ENCODE results near the gene B4GALT3.

B4GALT3 gene

DNA sequence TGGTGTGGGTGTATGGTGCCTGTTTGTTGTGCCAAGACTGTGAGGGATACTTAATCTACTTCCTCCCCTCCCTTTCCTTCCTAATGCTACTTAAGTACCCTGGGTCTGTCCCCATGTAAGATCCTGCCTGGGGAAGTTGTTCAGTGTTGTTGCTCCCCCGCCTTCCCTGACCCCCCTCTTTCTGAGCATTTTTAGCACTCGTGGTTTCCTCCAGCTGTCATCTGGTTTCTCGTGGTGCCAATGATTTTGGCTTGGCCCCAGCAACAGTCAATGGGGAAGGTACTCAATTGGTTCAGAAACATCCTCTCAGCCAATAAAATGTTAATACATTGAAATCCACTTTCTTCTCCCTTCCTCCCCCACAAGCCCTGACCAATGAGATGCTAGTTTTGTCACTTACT lies 8.0 kb upstream of the B4GALT3 start:
- no peak for FAIRE-seq

DNA sequence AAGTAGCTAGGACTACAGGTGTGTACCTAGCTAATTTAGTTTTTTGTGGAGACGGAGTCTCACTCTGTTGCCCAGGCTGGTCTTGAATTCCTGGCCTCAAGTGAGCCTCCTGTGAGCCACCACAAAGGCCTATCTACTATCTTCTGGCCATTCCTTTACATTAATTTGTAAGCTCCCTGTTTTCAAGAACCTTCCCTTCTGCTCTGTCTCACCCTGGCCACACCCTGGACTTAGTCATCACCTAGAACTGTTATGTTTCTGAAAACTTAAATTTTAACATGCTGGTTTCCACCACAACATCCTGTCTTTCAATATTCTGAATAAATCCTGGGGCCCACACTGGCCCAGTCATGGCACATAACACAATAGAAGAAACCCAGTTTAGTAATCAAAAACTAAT lies 4.9 kb upstream of the B4GALT3 start:
- FAIRE-seq: no peak

DNA sequence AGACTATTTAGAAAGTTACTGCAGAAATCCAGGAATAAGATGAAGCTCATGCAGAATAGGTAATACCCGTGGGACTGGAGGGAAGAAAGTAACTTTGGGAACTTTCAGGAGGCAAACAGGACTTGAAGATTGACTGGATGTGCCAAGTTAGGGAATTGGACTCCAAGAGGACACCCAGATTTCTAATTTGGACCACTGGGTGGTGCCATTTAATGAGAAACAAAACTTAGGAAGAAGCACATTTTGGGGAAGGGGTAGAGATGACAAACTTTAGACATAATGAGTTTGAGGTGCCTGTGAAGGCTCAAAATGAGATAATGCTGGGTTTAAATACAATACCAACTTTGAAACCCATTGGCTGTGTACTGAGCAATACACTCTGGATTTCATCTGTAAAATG lies 3.3 kb upstream of the B4GALT3 start:
- FAIRE-seq: no peak

DNA sequence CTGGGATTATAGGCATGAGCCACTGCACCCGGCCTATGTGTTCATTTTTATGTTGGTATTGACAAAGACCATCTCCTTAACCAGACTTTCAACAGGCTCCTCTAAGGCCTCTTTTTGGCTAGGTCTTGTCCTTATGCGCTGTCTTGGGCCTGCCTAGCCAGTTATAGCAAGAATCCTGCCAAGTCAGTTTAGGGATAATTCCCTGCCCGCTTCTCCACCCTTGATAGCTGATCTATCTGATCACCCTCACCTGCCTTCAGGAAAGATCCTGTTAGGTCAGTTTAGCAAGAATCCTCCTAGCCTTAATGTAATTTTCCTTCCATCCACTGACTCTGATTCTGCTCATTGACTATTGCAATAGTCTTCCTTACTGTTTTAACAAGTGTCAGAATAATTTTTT lies 2.4 kb upstream of the B4GALT3 start:
- no peak for FAIRE-seq

DNA sequence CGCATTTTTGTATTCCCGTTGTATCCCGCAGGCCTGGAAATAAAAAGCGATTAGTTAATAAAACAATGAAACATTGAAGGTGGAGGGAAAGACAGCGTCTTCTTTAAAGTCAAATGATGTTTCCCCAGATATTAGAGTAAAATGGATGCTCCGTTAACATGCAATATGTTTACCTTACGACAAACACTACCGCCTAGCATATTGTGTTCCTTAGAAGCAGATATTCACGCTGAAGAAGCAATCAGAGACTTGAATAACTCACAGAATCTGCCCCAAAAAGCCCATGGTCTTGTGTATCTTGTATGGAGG lies 583 bp upstream of the B4GALT3 start:
- no peak for FAIRE-seq

DNA sequence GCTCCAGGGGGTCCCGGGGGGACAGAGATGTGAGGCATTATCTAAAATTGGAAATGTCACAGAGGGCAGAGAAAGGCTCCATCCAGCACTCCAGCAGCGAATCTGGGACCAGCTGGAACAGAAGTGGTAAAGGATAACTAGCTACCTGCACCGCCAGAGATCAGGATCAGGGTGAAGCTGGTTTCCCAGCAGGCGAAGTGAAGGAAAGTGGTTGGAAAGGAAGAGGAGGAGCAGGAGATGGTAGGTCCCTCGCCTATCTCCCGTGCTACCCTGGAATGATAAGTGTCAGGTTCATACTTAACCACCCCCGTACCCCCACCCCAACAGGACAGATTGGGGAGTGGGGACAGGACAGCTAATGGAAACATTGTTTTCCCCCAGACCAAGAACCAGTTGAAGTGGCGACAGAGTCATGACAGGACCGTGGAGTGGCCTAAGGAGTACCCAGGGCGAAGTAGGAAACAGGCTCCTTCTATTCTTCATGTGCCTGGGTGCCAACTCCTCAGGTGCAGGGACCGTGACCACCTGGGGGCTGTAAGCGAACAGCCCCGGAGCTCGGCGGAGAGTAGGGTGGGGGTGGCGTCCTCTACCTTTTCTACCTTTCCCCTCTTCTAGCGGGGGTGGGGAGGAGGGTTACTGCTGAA lies 717 bp downstream of the B4GALT3 start:
- FAIRE-seq: no peak

DNA sequence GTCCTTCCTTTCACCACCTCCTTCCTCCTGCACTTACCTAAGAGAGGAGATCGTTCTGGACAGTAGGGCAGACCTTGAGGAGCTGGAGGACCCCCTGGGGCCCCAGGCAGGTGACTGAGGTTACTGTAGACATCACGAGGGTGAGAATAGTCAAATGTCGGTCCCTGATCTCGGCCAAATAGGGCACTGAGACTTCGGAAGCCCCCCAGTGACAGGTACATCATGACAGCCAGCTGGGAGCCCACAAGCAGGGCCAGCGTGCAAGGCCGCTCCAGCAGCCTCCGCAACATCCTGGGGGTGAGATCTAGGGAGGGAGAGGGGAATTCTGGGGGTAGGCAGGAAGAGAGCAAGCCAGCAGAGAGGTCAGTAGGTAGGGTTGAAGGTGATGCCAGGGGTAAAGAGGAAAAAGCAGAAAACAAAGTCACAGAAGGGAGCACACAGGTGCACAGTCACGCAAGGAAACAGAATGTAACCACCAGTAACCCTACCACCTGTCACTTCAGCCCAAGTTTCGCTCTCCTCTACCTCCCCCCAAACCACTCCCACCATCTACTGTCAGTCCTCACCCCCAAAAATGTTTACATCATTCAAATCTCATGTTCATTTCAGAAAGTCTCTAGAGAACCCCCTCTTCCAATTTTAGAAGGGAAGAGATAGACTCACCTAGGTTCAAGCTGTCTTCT lies 1.4 kb downstream of the B4GALT3 start:
- FAIRE-seq: no peak

DNA sequence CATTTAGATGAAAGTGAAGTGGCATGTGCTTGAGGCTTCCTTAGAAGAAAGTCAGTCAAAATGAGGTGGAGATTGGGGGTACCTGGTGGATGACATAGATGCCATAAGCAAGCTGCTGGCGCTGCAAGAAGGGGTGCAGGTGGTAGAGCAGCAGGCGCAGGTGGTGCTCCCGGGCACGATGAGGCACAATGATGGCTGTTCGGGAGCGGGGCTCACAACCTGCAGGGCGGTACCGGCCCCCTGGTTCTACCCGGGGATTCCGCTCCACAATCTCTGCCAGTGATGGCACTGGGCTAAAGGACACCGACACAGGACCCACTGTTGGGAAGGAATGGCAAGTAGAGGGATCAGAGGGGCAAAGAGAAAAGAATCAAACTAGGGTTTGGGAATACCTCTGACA lies 2.4 kb downstream of the B4GALT3 start:
- FAIRE-seq: no peak

DNA sequence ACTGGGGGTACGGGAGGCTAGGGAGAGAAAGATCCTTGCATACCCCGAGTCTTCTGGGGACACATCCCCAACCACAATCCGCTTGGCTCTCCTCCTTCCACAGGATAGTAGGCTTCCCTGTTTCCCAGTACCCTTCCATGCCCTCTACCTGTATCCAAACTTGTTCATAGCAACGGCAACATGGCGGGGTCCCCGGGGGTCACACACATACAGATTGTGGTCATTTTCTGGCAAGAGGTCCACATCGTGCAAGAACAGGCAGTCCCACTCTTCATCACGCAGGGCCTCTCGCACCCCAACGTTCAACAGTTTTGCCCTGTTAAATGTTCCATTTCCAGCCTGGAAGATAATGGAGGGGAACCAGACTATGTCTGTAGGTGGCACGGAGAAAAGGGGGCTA lies 3.6 kb downstream of the B4GALT3 start:
- FAIRE-seq: no peak

DNA sequence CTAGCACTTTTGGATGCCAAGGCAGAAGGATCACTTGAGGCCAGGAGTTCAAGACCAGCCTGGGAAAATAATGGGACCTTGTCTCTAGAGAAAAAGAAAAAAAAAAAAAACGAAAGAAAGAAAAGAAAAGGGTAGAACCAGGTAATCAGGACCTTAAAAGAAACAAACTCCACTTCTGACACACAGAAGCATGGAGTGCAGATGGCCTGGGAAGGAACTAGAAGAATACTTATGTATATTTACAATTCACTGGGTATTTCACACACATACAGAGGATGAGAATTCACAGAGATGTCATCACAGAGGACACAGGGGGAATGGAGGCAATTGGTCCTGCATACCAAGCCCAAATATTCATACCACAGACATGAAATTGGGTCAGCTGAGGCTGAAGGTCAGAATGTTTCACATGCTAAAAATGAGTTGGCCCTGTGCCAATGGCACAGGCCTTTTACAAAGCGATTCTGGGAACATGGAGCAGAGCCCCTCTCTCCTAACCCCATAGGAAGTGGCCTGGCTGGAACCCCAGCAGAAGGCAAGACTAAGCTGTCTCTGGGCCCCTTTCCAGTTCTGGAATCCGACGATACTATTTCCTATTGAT lies 4.4 kb downstream of the B4GALT3 start:
- no peak for FAIRE-seq

DNA sequence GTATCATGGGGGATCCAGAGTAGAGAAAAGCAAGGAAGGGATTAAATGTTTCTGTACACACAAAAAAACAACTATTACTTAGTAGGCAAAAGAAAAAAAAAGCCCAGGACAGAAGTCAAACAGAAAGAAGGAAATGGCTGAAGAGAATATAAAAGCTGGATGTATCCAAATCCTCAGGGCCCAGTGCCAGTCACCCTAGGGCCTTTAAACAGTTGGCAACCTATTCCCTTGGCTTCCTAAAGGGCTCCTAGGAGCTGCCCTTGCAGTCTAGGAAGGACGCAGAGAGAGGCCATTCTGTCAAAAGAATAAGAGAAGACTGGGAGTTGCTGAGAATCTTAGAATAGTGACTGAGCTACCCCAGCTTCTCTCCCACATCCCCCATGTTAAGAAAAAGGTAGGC lies 5.0 kb downstream of the B4GALT3 start:
- no peak for FAIRE-seq

DNA sequence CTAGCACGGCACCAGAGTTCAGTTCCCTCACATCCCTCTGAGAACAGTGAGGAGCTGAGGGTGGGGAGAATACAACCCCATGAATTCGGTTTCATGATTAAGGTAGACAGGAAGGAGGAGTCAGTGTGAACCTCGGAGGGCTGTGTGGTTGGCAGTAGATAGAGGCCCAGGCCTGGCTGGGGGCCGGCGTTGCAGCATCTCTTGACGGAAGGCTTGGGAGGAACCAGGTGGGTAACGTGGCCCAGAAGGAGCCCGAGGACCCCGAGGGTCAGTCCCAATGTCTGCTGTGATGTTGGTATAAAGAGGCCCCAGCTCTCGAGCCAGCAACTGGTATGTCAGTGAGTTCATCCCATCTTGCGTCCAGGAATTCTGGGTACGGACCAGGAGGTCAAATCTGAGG lies 5.6 kb downstream of the B4GALT3 start:
- FAIRE-seq: no peak

DNA sequence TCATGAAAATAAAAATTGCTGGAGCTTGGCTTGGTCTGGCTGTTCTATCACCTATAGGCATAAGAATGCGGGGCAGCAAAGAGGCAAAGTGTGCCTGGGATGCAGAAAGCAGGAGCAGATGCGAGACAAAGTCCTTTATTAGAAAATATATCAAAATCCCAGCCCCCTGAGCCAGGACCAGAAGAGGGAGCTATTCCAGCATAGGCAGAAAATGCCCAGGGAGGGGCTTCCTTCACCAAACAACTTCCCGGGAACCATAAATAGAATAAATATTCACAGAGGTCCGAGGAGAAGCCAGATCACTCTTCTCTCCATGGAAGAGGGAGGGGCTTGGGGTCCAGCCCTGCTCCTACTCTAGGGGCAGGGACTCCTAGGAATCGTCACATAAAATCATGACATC lies 6.1 kb downstream of the B4GALT3 start:
- FAIRE-seq: no peak

DNA sequence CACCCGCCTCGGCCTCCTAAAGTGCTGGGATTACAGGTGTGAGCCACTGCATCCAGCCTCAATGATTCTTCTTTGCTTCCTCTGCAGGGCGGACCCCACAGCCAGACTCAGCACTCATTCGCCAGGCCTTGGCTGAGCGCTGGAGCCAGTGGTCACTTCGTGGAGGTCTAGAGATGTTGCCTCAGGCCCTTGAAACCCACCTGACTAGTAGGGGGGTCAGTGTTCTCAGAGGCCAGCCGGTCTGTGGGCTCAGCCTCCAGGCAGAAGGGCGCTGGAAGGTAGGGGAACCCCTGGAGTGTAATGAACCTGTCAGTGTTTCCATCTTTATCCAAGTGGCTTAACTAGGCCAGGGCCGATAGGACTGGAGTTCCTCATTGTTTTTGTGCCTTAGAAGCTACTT lies 8.4 kb downstream of the B4GALT3 start:
- no peak for FAIRE-seq

DNA sequence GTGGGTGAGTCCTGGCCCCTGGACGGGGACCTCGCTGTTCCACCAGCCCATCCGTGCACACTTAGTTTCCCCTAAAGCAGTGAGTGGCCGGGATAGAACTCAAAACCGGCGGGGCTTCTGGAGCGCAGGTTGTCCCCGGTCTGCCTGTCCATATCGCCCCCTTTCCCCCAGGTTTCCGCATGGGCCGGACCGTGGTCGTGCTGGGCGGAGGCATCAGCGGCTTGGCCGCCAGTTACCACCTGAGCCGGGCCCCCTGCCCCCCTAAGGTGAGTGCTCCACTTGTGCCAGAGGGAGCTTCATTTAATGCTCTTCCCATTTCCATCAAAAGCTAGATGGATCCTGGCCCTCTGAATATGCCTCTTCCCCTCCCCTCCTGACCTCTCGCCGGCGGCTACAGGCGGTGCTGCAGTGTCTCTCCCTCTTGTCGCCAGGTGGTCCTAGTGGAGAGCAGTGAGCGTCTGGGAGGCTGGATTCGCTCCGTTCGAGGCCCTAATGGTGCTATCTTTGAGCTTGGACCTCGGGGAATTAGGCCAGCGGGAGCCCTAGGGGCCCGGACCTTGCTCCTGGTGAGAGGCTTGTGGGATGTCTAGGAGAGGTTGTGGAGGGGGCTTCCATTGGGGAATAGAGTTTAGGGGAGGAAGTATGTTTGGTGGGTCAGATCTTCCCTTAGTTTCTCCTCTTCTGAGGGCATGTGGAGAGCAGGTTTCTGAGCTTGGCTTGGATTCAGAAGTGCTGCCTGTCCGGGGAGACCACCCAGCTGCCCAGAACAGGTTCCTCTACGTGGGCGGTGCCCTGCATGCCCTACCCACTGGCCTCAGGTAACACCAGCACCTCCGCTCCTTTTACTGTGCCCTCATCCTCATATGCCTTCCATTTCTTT lies 10.4 kb downstream of the B4GALT3 start:
- no peak for FAIRE-seq

DNA sequence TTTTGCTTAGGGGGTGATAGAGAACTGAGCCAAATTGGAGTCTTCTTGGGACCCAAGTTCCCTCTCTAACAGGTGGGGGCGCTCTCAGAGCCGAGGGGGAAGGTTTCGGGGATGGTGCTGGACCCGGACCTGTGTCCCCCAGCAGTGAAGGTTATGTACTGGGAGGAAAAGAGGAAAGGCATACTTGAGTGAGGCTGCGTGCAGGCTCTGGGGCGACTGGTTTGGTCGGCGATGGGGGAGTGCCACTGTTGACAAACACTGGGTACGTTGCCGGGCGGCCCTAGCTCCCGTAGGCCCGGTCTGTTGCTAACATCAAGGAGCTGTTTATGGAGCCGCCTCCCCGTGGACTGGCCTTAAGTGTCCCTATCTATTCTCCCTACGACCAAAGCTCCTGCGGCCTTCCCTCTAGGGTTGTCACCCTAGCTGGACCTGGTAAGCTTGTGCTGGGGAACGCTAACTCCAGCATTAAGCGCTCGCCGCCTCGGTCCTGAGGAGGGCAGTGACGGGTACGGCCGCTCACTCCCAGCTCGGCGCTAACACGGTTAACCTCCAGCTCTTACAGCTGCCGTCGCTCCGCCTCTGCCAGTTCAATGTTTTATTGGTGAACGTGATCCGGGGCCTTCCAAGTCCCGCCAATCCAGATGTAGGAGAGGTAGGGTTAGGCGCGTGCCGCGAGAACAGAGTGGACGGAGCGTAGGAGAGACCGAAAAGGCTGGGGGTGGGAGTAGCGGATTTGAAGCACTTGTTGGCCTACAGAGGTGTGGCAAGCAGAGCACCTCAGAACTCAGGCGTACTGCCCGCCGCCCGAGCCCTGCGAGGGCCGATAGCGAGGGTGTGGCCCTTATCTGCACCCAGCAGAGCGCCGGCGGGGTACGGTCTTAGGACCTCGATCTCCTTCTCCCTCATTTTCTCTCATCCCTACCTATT lies 11.3 kb downstream of the B4GALT3 start, which contains the start of gene PPOX:
Gene PPOX (plus strand): TSS at position 685 of the 927 bp plus-strand sequence. CDS start 422 bp downstream, outside the sequence.
- FAIRE-seq: peak; percentile 96

DNA sequence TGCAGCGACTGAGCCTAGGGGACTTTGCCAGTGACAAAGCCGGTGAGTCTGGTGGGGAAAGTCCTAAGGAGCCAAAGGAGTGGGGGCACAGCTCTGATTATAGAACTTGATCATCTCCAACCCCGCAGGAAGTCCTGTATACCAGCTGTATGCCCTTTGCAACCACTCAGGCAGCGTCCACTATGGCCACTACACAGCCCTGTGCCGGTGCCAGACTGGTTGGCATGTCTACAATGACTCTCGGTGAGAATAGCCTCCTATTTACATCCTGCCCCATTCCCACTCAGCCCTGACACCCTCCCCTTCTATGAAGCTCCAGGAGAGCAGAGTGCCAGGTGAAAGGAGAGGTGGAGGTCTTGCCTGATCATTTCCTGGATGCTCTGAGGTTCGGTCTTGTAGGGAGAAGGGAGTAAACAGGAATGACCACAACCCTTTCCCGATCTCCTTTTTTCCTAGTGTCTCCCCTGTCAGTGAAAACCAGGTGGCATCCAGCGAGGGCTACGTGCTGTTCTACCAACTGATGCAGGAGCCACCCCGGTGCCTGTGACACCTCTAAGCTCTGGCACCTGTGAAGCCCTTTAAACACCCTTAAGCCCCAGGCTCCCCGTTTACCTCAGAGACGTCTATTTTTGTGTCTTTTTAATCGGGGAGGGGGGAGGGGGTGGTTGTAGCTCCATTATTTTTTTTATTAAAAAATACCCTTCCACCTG lies 12.3 kb downstream of the B4GALT3 start:
- FAIRE-seq: no peak

DNA sequence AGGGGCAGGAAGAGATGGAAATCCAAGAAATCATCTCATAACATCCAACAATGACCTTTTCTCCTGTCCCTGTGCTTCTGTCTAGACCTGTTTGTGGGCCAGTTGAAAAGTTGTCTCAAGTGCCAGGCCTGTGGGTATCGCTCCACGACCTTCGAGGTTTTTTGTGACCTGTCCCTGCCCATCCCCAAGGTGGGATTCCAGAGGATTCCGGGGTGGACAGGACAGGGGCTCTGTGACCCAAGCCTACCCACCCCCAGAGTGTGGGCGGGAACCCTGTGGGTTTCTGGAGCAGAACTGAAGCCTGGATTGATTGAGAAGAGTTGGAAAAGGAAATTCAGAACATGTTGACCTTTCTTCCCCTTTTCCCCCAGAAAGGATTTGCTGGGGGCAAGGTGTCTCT lies 13.5 kb downstream of the B4GALT3 start:
- no peak for FAIRE-seq

DNA sequence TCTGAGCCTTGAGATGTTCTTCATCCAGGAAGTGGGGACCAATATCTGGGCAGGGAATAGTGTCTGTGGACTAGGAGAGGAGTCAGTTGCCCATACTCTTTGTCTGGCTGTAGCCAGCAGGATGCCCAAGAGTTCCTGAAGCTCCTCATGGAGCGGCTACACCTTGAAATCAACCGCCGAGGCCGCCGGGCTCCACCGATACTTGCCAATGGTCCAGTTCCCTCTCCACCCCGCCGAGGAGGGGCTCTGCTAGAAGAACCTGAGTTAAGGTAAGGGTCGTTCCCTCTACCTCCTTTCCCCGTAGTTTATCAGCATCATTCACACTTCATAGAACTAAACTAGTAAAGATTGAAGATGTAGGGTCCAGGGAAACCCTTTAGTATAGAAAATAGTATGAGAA lies 14.5 kb downstream of the B4GALT3 start:
- FAIRE-seq: no peak

DNA sequence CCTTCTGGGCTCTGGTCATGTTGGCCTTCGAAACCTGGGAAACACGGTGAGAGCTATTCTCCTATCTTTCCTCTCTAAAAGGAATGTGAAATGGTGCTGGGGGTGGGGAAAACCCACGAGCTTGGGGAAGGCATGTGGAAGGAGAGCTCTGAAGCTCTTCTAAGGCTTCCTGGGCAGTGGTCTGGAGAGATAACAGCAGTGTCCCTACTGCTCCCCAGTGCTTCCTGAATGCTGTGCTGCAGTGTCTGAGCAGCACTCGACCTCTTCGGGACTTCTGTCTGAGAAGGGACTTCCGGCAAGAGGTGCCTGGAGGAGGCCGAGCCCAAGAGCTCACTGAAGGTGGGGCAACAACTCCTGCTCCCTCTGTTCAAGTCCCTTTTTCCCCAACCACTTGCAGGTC lies 15.3 kb downstream of the B4GALT3 start:
- FAIRE-seq: no peak

DNA sequence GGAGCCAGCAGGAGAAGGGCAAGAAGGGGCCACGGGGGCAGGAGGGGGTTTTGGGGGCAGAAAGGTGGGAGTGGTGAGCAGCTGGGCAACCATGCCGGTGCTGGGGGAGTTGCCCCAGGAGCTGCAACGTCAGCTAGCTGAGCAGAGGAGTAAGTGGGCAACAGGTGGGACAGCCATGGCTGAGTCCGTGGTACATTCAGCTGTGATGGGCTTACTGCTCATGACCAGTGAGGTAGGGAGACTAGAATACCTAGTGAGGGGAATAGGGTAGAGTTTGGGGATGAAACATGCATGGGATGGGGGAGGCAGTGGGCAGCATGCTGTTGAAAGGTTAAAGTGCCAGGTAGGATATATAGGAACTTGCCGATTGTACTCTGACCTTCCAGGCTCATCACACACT lies 15.7 kb downstream of the B4GALT3 start:
- no peak for FAIRE-seq

DNA sequence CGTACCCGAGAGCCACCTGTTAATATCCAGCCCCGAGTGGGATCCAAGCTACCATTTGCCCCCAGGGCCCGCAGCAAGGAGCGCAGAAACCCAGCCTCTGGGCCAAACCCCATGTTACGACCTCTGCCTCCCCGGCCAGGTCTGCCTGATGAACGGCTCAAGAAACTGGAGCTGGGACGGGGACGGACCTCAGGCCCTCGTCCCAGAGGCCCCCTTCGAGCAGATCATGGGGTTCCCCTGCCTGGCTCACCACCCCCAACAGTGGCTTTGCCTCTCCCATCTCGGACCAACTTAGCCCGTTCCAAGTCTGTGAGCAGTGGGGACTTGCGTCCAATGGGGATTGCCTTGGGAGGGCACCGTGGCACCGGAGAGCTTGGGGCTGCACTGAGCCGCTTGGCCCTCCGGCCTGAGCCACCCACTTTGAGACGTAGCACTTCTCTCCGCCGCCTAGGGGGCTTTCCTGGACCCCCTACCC lies 16.6 kb downstream of the B4GALT3 start:
- no peak for FAIRE-seq
